ENCODE measurements around the gene SLC5A9. TPM values are rescaled to one million over a fixed set of nuclear protein-coding genes. Genes with fewer than 3 reads are reported as not detected.

Gene SLC5A9
- total RNA-seq, 2 experiments from 2014 or later = not detected

Other genes with a start within 250 kb of the SLC5A9 start
- gene TRABD2B, start 225.3 kb upstream of the SLC5A9 start, total RNA-seq = not detected
- gene SPATA6, start 249.5 kb downstream of the SLC5A9 start, total RNA-seq = under 1 TPM; 0.40 to 0.55 TPM